ENCODE data around the gene C1QC.

DNA sequence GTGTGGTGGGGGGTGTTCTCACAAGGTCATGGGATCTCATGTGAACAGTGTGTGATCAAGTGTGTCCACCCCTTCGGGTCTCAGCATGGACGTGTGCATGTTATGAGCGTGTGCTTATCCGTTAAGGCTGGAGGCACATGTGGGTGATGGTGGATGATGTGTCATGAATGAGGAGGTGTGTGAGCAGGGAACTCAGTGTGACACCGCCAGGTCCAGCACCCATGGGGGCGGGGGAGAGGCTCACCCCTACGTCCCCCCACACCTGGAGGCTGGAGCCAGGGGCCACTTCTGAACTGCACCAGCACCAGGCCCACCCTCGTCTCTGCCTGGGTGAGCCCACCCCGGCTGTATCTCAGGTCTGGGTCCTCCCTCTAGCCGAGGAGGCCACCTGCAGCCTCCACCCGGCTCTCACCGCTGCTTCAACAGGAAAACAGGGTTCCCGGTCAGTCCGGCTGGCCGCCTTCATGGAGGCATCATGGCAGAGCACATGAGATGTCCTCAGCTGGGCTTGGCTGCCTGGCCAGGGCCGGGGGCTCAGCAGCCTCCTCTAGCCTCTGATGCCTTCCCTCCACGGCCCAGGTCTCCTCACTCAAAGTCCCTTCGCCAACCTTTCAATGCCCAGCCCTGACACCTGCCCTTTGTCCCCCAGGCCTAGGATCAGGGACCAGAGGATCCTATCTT is 41.2 kb upstream of the C1QC start:
- TF ChIP-seq EZH2 (IDR thresholded peaks at IDR 0.05): no peak
- TF ChIP-seq POLR2AphosphoS5 (IDR thresholded peaks at IDR 0.05; ENCODE audit: borderline replicate concordance, low read depth, low read length): no peak

Measured in SK-N-MC (cell line).